DMS53 treated with DMSO at 0.1 percent for 48 hours (cell line): Measurements from ENCODE around the gene MCC.

Experiments
- DNase-seq: peaks from one replicate; lab custom pipeline; 2025; ENCODE audit not compliant: unreplicated experiment; lab: John Stamatoyannopoulos, UW

Gene MCC

DNA sequence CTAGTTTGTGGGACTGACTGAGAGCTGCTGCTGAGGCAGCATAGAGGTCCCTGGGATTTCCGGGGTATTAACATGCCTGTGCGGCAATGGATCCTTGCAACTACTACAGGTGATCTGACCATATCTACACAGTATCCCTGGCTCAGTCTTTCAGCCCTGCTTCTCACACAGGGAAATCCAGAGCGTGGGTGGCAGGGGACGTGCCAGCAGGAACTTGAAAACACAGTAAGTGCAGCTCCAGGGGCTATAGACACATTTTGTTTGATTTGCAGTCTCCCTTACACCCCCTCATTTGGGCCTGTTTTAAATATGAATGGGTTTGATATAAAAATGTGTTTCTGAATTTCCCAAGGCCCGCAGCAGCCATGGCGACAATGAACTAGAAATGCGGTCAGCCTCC lies 302.2 kb downstream of the MCC start:
- DNase-seq = no peak

- no peak for DNase-seq
Observed at GRCh38 chr5:113183694-113184093, 304.6 kb downstream of the MCC start.

DNA sequence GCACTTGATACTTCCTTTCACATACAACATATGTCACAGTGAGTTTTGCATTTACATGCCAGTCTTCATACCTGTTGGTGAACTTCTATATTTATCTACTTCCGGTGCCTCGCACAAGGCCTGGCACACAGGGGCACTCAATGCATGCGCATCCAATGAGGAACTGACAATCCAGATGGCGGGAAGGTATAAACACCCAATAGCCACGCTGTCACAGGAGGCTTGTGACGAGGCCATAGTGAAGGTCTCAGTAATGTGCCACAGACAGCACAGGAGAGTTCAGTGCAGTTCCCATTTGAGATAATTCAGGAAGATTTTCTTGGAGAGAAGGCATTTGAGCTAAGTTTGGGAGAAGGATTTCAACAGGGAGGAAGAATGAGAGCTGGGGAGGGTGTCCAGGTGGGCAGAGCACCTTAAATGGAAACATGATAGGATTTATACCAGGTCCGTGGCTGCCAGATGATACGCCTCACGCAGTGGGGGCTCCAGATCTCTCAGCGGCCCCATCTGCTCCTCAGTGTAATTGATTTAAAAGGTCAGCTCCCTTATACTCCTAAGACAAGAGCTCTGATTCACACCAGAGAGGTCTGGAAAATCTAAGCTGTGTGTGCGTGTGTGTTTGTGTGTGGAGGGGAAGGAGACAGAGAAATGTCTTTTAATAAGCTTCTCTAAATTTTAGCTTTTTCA lies 305.5 kb downstream of the MCC start:
- DNase-seq = no peak

GRCh38 chr5:113181853-113182490 lies 306.3 kb downstream of the MCC start:
- DNase-seq = no peak

GRCh38 chr5:113181409-113181808 lies 306.8 kb downstream of the MCC start:
- no peak for DNase-seq

DNA sequence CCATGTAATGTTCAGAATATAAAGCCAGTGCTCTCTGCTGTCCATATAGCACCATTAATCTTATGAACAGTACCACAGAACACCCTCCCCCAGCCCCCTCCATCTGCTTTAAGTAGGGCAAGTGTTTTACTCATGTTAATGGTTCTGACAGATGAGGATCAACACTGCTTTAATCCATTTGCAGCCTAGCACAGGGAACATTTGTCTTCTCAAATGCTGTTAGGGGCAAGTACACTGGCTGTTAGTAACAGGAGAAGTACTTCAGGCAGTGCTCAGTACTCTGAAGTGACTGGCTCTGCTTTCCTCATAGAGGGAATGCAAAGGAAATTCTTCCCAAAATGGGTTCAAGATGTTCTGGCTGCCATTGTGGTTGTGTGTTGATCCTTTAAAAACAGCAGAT lies 309.1 kb downstream of the MCC start:
- DNase-seq = no peak

- DNase-seq = no peak
Observed at GRCh38 chr5:113178073-113178779, 310.0 kb downstream of the MCC start.

DNA sequence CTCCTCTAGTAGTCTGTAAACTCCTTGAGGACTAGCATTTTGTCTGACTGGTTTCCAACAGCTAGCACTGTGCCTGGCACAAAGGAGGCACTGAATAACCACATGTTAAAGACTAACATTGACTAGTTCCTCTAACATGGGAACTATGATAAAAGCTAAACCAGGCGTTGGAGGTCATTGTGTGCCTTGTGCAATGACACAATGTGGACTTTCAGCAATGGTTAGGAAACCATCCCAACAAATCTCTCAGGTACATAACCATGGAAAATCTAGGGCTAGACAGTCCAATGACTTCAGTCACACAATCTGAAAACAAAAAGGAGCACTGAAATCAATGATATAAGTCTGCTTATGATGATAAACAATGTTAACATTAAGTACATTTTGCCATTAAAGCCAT lies 311.0 kb downstream of the MCC start:
- no peak for DNase-seq

DNA sequence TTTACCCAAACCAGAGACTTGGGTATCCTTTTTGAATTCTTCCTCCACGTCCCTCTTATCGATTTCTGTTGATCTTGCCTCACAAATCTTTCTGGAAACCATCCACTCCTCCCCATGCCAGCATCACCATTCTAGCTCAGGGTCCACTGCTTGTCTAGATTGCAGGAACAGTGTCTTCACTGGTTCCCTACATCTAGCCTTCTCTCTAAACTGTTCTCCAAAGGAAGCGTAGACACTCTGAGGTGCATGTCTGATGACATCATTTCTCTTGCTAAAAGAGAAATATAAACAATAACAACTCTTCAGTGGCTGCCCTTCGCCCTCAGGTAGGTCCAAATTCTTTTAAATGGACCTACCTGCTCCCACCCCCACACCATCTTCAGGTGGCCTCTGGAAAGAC lies 311.5 kb downstream of the MCC start:
- no peak for DNase-seq

DNA sequence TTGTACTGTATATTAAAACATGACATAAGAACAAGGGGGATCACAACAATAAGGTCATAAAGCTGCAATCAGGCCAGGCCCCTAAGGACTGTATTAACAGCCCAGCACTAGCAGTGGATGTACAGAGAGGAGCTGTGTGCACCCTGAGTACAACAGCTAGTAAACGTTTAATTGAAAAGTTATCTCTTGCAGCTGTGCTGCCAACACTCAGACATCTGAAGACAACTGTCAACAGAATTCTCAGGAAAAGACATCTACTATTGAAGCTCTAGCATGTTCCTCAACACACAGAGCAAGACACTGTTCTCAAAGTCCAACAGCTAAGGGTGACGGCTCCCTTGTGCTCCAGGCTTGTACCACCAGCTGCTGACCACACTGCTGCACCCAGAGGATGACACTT lies 312.1 kb downstream of the MCC start:
- no peak for DNase-seq

GRCh38 chr5:113172231-113172826 lies 315.9 kb downstream of the MCC start:
- no peak for DNase-seq

- no peak for DNase-seq
Observed at GRCh38 chr5:113171520-113171919, 316.7 kb downstream of the MCC start.

GRCh38 chr5:113170707-113171106 lies 317.5 kb downstream of the MCC start:
- no peak for DNase-seq

DNA sequence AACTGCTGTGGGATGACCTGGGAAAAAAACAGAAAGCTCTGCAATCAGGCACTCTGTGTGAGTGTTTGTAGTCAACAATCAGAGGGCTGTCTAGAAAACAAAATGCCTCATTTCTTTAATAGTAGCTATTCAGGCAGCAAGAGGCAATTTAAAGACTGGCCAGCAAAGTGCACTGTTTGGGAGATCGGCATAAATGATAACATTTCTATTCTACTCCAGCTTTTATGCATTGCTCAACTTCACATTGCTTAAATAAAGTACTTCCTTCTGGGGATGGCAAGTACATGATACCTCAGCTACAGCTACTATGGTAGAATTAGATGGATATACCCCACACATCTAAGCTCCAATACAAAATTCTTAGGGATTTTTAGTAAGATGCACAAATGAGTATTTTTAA lies 318.5 kb downstream of the MCC start:
- DNase-seq = no peak

DNA sequence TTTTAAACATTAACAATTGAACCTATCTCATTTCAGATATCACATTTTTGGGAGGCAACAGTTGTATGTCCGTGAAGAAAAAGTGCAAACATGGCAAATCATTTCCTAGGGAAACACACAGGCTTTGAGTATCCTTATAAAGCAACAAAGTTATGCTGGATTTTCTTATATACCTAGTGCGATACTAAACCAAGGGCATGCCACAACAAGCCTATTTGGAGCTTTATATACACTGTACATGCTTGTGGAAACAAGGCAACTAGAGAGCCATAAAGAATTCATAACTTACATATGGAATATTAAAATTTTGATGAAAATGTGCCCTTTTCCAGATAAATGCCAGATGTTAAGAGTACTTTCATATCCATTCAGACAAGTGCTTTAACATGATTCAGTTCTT lies 320.3 kb downstream of the MCC start:
- DNase-seq = no peak

DNA sequence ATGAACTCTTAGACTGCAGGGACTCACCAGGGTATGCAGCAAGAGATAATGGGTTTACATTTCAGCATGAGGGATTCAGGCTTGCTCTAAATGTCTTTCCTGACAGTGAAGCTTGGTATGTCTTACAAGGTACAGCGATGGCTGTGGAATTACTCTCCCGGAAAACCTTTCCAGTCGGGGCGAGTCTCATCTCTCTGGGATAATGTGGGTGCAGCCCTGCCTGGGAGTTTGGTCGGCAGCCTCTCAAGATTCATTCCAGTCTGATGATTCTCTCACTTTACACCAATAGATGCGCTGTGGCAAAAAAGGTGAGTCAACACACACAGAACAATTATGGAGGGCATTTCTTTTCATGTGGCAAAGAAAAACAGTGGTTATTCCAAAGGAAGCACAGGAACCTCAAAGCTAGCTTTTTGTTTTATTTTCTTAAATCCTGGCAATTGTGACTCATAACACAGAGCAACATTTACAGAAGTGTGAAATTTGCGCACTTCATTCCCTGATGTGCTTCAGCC lies 321.3 kb downstream of the MCC start:
- DNase-seq = no peak

DNA sequence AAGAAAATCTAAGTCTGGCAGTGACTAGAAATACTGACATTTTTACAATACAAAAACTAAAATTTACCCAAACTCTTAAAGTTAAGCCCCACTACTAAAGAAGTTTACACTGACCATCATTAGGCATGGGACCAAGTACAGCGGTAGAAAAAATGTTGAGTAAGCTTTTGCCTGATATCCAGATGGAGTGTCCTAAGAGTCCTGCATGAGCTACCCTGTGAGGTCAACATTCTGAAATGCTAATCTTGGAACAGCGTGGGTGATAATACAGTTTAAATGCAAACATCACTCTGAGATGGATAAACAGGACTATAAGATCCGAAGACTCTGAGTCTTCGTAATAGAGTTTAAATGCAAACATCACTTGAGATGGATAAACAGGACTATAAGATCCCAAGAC lies 322.0 kb downstream of the MCC start:
- DNase-seq = no peak

DNA sequence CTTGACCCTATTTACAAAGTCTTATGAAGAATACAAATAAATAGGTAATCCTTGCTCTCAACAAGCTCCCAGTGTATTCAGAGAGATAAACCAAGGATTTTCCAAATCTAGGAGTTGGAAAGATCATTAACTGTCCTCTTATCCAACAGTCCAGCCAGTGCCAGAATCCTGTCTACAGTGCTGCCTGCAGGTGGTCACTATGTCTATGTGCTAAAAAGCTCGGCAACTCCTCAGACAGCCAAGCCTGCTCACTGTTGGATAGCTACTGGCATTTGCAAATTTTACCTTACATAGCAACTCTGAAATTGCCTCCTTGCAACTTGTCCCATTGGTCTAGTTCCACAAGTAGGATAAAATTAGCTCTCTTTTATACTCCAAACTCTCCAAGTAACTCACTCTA lies 324.2 kb downstream of the MCC start:
- no peak for DNase-seq

- DNase-seq = no peak
Observed at GRCh38 chr5:113163328-113163727, 324.9 kb downstream of the MCC start.

DNA sequence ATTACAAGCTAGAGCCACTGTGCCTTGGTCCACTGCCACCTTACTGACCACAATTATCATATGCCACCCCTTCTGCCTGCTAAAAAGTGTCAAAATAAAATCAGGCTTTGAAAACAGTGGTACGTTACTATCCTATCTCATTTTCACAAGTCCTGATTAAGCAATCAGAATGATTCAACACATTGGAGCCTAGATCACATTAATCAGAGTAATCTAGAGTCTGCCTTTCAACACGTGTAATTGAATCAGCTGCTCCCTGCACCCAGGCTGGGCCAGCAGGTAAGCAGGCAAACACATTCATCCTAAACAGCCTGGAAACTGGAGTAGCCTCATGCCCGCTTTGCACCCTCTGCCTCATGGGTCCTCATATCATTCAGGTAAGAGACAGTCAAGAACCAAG lies 325.5 kb downstream of the MCC start:
- no peak for DNase-seq

DNA sequence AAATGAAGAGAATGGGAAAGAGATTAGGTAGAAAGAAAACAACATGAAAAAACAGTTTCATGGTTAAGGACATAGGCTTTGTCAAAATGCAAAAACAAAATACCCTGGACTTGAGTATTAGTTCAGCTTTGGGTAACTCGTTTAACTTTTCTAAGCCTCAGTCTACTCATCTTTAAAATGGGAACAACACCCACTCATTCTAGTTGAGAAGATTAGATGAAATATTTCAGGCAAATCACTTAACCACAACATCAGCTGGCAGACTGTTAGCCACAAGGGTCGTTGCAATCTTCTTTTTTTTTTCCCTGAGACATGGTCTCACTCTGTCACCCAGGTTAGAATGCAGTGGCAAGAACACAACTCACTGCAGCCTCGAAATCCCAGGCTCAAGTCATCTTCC lies 326.0 kb downstream of the MCC start:
- DNase-seq = no peak

- DNase-seq = no peak
Observed at GRCh38 chr5:113161806-113162205, 326.4 kb downstream of the MCC start.
